GM18868 (cell line): ENCODE data around the gene DLK1.

ENCODE experiments used
- ATAC-seq: cut with Tn5 transposase; IDR thresholded peaks from one replicate; pipeline ENCODE4 v1.9.1; 2021; ENCODE audit warnings: mild to moderate bottlenecking, moderate library complexity; ENCODE audit not compliant: unreplicated experiment

The DLK1 gene

GRCh38 chr14:100787659-100788058 is 61.0 kb downstream of the DLK1 start:
- no peak for ATAC-seq
